GM19463 (cell line): Measurements from ENCODE around the gene CXCR4.

ENCODE experiments used
- ATAC-seq: cut with Tn5 transposase; IDR thresholded peaks from one replicate; pipeline ENCODE4 v1.9.1; 2021; ENCODE audit warnings: mild to moderate bottlenecking, moderate library complexity; ENCODE audit not compliant: unreplicated experiment

Gene CXCR4

GRCh38 chr2:136117909-136118818 is at the start of gene CXCR4:
Gene CXCR4, minus strand, starts transcription at chr2:136118149. Its CDS starts 89 bp downstream, at chr2:136118060.
- ATAC-seq = no peak

DNA sequence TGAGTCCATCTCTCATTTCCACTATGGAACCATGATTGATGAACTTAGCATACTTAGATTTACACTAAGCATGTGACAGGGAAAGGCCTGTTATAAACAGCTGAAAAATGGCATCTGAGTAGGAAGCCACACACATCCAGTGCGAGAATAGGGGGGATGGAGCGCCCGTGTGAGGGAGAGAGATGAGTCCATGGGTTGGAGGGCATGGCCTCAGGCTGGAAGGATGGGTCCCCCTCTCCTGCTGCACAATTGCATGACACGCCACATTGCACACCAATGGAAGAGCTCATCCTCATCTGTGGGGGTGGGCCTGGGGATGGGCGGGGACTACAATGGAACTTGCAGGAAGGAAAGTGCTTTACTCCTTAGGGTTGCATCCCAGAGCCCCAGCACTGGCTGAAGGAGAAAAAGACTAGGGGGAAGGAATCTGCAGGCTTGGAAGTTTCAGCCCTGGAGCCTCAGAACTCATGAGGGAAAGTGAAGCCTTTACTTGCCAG is 46.4 kb upstream of the CXCR4 start:
- ATAC-seq = no peak

DNA sequence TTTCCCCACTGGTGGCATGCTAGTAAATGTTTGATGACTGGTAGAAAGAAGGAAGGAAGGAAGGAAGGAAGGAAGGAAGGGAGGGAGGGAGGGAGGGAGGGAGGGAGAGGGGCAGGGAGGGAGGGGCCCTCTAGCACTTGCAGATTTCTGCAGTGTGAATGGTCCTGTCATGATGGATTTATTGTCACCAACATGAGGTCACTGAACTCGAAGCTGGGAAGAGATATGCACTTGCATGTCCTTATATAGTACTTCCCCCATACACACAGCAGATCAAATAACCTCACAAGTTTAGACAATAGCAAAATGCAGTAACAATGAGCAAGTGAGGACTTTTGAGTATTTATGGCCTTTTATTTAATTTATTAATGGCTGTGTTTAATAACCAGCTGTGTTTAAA is 44.5 kb upstream of the CXCR4 start:
- ATAC-seq = no peak

DNA sequence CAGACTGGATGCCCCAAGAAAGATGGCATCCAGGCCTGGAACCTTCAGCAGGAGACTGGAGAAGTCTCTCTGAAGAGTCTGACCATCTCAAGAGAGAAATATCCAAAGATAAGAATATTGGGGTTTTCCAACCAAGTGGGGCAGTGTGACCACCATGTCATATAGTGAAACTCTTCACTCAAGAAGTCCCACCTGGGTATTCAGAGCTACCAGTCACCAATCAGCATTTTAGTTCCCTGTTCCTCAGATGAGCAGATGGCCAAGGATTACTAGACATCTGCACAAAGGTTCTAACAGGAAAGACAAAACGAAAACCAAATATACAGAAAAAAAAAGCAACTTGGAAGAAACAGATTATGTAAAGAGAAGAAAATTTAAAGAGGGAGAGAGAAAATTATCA is 38.5 kb upstream of the CXCR4 start:
- no peak for ATAC-seq

DNA sequence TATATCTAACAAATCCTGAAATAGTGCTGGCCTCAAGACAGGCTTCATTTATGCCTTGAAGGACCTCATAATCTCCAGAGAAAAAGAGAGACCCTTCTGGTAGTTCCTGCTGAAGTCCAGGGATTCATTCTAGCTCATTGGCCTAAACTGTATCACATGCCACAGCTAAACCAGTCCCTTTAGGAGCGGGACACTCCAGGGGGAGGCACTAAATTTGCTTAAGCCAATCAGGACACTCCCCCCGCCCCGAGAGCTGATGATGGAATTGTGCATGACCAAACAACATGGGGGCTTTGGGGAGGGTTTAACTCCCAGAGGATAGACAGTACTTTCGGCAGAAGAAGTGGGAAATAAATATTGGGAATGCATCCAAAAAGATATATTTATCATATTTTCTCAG is 36.4 kb upstream of the CXCR4 start:
- no peak for ATAC-seq

DNA sequence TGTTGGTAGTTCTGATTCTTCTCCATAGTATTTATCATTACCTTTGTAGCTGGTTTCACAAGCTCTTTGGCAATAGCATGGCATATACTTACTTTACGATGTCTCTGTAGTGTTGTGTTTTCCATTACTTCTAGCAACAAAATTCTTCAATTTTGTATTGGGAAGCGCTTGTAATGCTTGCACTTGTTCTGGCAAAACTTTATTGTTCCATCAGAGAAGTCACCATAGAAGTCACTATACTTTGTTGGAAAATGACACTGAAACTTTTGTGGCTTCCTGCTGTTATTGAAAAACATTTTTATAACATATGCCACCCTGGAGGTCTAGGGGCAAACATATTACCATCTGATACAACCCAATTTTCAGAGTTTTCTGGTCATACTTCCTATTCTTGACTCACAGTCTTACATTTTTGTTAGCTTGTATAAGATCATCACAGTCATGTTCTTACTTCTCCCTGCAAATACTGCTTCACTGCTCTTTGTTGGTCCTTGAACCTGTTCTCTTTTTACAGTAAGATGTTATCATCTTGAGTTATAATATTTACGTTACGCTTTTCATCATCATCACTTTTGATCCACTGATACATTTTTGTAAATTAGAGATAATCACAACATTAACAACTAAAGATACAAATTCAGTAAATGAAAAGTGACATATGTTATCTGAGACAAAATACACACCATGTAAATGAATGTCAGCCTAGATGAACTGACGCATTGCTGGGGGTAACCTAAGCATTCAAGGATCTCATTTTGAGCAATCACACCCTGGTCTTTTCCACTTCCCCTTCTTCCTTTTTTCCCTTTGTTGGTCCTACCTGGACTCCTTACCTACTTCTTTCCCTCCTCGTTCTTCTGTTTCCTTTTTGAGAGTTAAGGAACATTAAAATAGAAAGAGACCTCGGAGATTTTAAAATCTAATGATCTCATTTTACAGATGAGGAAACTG is 33.3 kb upstream of the CXCR4 start:
- no peak for ATAC-seq

GRCh38 chr2:136149011-136149410 is 31.1 kb upstream of the CXCR4 start:
- ATAC-seq = no peak

- ATAC-seq = no peak
Measured at GRCh38 chr2:136146564-136146963, 28.6 kb upstream of the CXCR4 start.

DNA sequence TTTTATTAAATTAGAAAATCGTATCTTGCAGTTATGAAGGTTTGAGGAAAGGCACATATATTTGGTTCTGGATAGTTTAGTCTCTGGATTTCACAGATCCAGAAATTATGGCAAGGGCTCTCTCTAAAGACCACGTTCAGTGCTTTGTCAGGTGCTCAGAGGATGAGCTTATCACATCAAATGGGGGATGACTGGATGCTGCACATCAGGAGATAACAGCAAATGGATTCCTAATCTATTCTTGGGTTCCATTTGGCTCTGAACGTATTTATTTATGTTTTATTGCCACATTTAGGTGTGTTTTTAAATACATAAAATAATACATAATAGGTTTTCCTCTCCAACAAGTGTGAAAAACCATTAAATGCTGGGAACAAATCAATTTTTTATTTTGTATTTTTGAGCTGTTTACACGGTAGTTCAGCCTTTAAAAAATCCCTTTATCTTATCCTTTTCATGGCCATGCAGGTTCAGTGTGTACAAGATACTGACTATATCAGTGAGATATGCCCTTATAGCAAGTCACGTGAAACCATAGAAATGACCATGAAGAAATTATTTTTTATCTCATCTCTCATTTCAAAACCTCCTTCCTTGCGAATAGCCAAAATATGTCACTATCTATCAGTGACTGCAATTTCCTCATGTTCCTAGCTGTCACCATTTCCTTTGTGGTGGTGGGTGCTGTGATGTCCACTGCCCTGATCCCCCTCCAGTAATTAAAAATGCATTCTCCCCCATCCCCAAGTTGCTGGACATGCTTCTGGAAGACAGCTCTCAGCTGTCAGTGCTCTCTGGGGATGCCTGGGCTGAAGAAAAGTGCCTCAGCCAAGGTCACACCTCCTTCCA is 25.9 kb upstream of the CXCR4 start:
- no peak for ATAC-seq

DNA sequence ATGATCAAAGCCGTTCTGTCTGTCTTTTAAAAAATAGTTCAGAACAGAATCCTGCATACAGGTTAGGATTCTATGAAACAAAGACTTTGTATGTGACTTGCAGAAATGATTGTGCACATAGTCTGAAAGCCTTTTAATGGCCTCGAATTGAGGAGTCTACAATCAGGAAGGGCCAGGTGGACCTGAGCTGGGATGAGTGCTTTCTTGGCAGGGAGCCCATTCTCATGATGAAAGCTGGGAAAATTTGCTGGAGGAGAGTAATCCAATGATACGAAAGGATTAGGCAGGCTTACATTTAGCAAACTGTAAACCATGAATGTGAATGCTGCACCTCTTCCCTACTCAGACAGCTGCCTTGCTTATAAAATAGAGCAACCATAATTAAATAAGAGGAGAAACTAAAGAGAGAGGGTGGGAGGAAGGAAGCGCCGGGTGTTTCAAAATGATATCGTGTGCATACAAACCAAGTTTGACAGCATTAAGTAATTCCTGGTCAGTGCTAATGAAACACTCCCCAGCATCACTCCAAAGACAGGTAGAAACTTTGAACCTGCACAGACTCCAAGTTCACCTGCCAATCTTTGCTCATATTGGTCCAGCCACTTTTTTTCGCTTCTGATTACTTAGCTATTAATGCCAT is 23.7 kb upstream of the CXCR4 start:
- no peak for ATAC-seq

- ATAC-seq = no peak
Measured at GRCh38 chr2:136139631-136140030, 21.7 kb upstream of the CXCR4 start.

GRCh38 chr2:136137982-136138381 is 20.0 kb upstream of the CXCR4 start:
- no peak for ATAC-seq

- ATAC-seq = no peak
Measured at GRCh38 chr2:136136931-136137330, 19.0 kb upstream of the CXCR4 start.

DNA sequence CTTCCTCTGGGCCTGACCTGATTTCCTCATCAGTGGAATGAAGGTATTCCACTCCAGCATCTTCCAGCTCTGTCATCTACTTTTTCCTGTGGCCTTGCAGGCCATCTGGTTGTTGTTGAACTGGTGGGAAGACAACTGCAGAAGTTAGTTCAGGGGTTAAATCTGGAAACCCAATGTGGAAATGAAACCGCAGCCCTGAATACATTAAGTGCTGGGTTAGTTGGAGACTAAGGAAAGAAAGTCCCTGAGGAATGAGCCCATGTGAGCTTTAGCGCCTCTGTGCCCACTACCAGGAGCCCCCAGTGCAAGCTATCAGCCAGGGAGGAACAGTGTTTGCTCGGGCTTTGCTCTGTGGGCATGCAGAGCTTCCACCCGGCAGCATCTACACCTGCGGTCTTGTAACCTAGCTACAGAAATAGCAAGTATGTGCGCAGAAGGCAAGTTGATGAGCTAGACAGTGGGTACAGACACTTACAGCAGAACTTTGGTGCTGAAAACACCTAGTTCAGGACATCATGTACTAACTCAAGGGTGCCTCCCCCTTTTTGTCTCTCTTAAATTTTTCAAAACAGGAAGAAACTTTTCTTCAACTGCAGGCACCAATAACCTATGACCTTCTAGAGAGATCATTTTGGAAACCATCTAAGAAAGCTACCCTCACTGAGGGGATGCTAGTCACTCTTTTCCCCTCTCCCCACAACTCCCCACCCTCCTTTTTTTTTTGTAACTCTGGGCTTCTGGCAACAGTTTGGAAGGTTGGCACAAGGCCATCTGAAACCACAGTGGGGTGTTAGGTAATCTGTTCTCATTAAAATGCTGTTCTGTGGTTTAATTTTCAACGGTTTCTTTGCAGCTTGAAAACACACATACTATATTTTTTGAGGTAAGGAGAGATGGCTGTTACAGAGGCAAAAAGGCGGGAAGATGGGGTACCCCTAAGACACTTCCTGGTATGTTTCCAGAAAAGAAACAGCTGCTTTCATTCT is 18.3 kb upstream of the CXCR4 start:
- ATAC-seq = peak; percentile 43

DNA sequence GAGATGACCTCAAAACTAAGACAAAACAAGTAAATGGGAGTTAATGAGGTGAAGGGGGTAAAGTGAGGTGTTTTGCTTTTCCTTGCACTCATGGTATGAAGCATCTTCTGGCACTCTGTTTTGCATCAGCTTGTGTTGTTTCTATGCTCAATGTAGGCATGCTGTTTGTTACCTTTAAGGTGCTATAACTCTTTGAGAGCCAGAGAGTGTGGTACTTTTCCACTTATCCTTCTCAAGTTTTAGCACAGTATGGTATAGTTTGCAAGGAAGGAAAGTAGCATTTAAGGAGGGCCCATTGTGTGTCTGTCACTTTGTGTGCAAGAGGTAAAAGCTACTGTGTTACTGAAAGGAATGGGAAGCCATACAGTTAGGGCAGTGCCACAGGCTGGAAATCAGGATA is 17.5 kb upstream of the CXCR4 start:
- ATAC-seq = no peak

DNA sequence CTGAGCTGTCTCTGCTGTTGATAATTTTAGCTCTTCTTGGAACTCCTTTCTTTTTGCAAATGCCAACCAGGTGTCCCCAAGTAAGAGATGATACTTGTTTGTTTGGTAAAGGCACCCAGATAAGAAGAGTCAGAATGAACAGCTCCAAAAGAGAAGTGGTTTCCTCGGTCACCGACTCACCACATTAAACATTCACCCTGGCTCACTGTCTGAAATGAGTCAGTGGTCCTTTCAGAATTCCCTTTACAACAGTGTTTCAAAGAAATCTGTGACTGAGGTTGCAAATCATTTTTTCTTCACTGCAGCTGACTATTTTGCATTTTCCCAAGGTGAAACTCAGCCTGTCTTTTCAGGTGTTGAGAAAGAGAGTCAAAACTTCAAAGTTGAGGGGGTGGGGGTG is 16.2 kb upstream of the CXCR4 start:
- peak; percentile 28 for ATAC-seq

- no peak for ATAC-seq
Measured at GRCh38 chr2:136133586-136133985, 15.6 kb upstream of the CXCR4 start.

- no peak for ATAC-seq
Measured at GRCh38 chr2:136133176-136133575, 15.2 kb upstream of the CXCR4 start.

- no peak for ATAC-seq
Measured at GRCh38 chr2:136132825-136133155, 14.8 kb upstream of the CXCR4 start.
